Upper lobe of left lung (tissue), 6 donors: ENCODE measurements around the gene ABHD12. TPM values are rescaled to one million over a fixed set of nuclear protein-coding genes. Genes with fewer than 3 reads are reported as not detected.

Source experiments
- ATAC-seq, 2 donors: fragments of 200-7000 bp; cut with Tn5 transposase; one replicate each; pipeline ENCODE4 v1.9.1; 2022; ENCODE audit warnings: mild to moderate bottlenecking in 2 of 2, moderate library complexity in 2 of 2; ENCODE audit not compliant: low FRiP score in 2 of 2
- DNase-seq, 2 donors: peaks; one replicate each; pipeline ENCODE4 v3.0.0-alpha.2; 2019 to 2020
- H3K27ac ChIP-seq, 4 donors: fragments of 200-600 bp; sonication (generic); one replicate each; pipeline ENCODE4 v1.5.1; 2016 to 2019
- H3K27me3 ChIP-seq, 4 donors: fragments of 200-600 bp; sonication (generic); one replicate each; pipeline ENCODE4 v1.5.1; 2017 to 2019
- H3K36me3 ChIP-seq, 4 donors: fragments of 200-600 bp; sonication (generic); one replicate each; pipeline ENCODE4 v1.5.1; 2016 to 2019
- H3K4me1 ChIP-seq, 4 donors: fragments of 200-600 bp; sonication (generic); one replicate each; pipeline ENCODE4 v1.5.1; 2018 to 2019
- H3K4me3 ChIP-seq, 4 donors: fragments of 200-600 bp; sonication (generic); one replicate each; pipeline ENCODE4 v1.5.1; 2017 to 2019; ENCODE audit warnings: mild to moderate bottlenecking in 2 of 4, moderate library complexity in 1 of 4
- H3K9me3 ChIP-seq, 4 donors: fragments of 200-600 bp; sonication (generic); one replicate each; pipeline ENCODE4 v1.5.1; 2018 to 2019
- CTCF ChIP-seq, 6 experiments: fragments of 450-650 bp in 4 of 6; fragments of 200-600 bp in 2 of 6; sonication (generic) in 2 of 6; IDR thresholded peaks; one replicate each; pipeline ENCODE4 v1.5.1; 2016 to 2019; ENCODE audit warnings: antibody characterized with exemption in 6 of 6
- EP300 ChIP-seq, 4 donors: sonication (generic); formaldehyde crosslinking; IDR thresholded peaks; one replicate each; pipeline ENCODE4 v1.5.1; 2017; ENCODE audit warnings: antibody characterized with exemption in 4 of 4, control low read depth in 2 of 4
- POLR2A ChIP-seq, 4 donors: fragments of 450-650 bp; IDR thresholded peaks; one replicate each; pipeline ENCODE4 v1.5.1; 2016 to 2017; ENCODE audit warnings: antibody characterized with exemption in 4 of 4, mild to moderate bottlenecking in 2 of 4
- POLR2AphosphoS5 ChIP-seq, 2 donors: sonication (generic); formaldehyde crosslinking; IDR thresholded peaks; one replicate each; pipeline ENCODE4 v1.5.1; 2017; ENCODE audit warnings: antibody characterized with exemption in 2 of 2
- WGBS, 2 donors: methylation state at CpG; one replicate each; pipeline ENCODE4 v1.1.5; 2017 to 2018; 5-methylcytosine and 5-hydroxymethylcytosine counted together
- total RNA-seq, 6 donors: library from RNA; depleted of rRNA in 4 of 6; stranded (reverse); fragments of >200 nt in 4 of 6; gene quantifications; one replicate each; pipeline versions ENCODE4 v1.1.0 to v1.2.1, GENCODE V29; 2016 to 2021
- donor health status: DM: no; HTN: no; CAD: no; lungs with moderate emphysema.
- donor health status: DM: no; HTN: yes; CAD: no; lungs with severe emphysema.

Gene ABHD12
- total RNA-seq, 6 donors from 2014 or later: 38.3 to 132 (median 74.5) TPM

- TF ChIP-seq EP300 (IDR thresholded peaks at IDR 0.05) (no peak), POLR2AphosphoS5 (IDR thresholded peaks at IDR 0.05) (no peak), POLR2A (IDR thresholded peaks at IDR 0.05) (no peak), CTCF (IDR thresholded peaks at IDR 0.05) (no peak)
- 96 to 97% methylated on average over 5 of the region's 5 CpGs for WGBS, 2 donors
Measured at GRCh38 chr20:25378189-25378883, 12.3 kb downstream of the ABHD12 start.

GRCh38 chr20:25376886-25377285, 13.7 kb downstream of the ABHD12 start:
- Histone ChIP-seq H3K27me3 (no peaks in the 10 kb centered on the region), H3K4me1 (no peaks in the 10 kb centered on the region), H3K36me3 (no peaks in the 10 kb centered on the region), H3K4me3 (no peak overlapping the region), H3K27ac (no peak overlapping the region), H3K9me3 (no peaks in the 10 kb centered on the region)
- ATAC-seq (no peak), DNase-seq (no peak)
- TF ChIP-seq EP300 (IDR thresholded peaks at IDR 0.05) (no peak), POLR2A (IDR thresholded peaks at IDR 0.05) (no peak), POLR2AphosphoS5 (IDR thresholded peaks at IDR 0.05) (no peak), CTCF (IDR thresholded peaks at IDR 0.05) (no peak)
- WGBS, 2 donors: 89 to 90% methylated on average over 2 of the region's 2 CpGs

More at GRCh38 chr20:25378189-25378883, 12.3 kb downstream of the ABHD12 start:
- H3K27me3 ChIP-seq: no peaks in the 10 kb centered on the region
- DNase-seq (no peak), ATAC-seq (no peak)
- H3K27ac ChIP-seq: no peak overlapping the region
- H3K36me3 ChIP-seq: no peaks in the 10 kb centered on the region
- no peak overlapping the region for H3K4me3 ChIP-seq
- no peaks in the 10 kb centered on the region for H3K9me3 ChIP-seq
- H3K4me1 ChIP-seq: no peaks in the 10 kb centered on the region

GRCh38 chr20:25376236-25376635, 14.4 kb downstream of the ABHD12 start:
- WGBS, 2 donors: 97 to 98% methylated on average over 4 of the region's 4 CpGs
- Histone ChIP-seq H3K27ac (no peak overlapping the region), H3K27me3 (no peaks in the 10 kb centered on the region), H3K4me3 (no peak overlapping the region), H3K4me1 (no peaks in the 10 kb centered on the region), H3K36me3 (no peaks in the 10 kb centered on the region), H3K9me3 (no peaks in the 10 kb centered on the region)
- ATAC-seq: no peak
- no peak for DNase-seq
- no peak for TF ChIP-seq POLR2A (IDR thresholded peaks at IDR 0.05)
- TF ChIP-seq EP300 (IDR thresholded peaks at IDR 0.05): no peak
- no peak for TF ChIP-seq CTCF (IDR thresholded peaks at IDR 0.05)
- no peak for TF ChIP-seq POLR2AphosphoS5 (IDR thresholded peaks at IDR 0.05)

GRCh38 chr20:25374842-25375241, 15.8 kb downstream of the ABHD12 start:
- TF ChIP-seq POLR2A (IDR thresholded peaks at IDR 0.05): no peak
- no peak for TF ChIP-seq EP300 (IDR thresholded peaks at IDR 0.05)
- TF ChIP-seq CTCF (IDR thresholded peaks at IDR 0.05): no peak
- TF ChIP-seq POLR2AphosphoS5 (IDR thresholded peaks at IDR 0.05): no peak
- Histone ChIP-seq H3K9me3 (no peaks in the 10 kb centered on the region), H3K27ac (no peak overlapping the region), H3K4me1 (no peaks in the 10 kb centered on the region), H3K4me3 (no peak overlapping the region), H3K36me3 (no peaks in the 10 kb centered on the region), H3K27me3 (no peaks in the 10 kb centered on the region)
- no peak for ATAC-seq
- WGBS, 2 donors: 92 to 97% methylated on average over 2 of the region's 2 CpGs
- no peak for DNase-seq
